ENCODE data around the gene RIGI. TPM values are rescaled to one million over a fixed set of nuclear protein-coding genes. Genes with fewer than 3 reads are reported as not detected.
A peak's percentile ranks its signal among the peaks of the same experiment; 100 is the strongest.

The RIGI gene
- 10 to 100 TPM in 3 of 4 donors, 1 to 10 TPM in 1; 2.6 to 22.5 (median 14.3) TPM for total RNA-seq

GRCh38 chr9:32526041-32526706, at the start of gene RIGI:
RIGI (minus strand) TSS chr9:32526196; CDS start chr9:32526166, 30 bp downstream.
- intact Hi-C loops (cut with DNase I; ENCODE audit: low total_unique reads): no loop called here
- Histone ChIP-seq H3K27ac (peak within 1 kb of the TSS; percentile 77 to 98), H3K4me3 (peak within 1 kb of the TSS; percentile 54 to 77), H3K36me3 (no peaks in the 10 kb centered on the region), H3K9me3 (no peaks in the 10 kb centered on the region), H3K27me3 (no peaks in the 10 kb centered on the region), H3K4me1 (peaks cover 0 to 3% of the 10 kb centered on the region in 2 donors)
- peak; percentile 93 to 95 for DNase-seq
- peak; percentile 23 to 39 (median 28) for TF ChIP-seq CTCF (IDR thresholded peaks at IDR 0.05)
- peak; percentile 57 to 66 for TF ChIP-seq POLR2A (IDR thresholded peaks at IDR 0.05)

- H3K4me3 ChIP-seq: no peak overlapping the region
- H3K36me3 ChIP-seq: no peaks in the 10 kb centered on the region
- intact Hi-C loops (cut with DNase I; ENCODE audit: low total_unique reads): no loop called here
- no peak for TF ChIP-seq POLR2A (IDR thresholded peaks at IDR 0.05)
- TF ChIP-seq CTCF (IDR thresholded peaks at IDR 0.05): no peak
- no peaks in the 10 kb centered on the region for H3K9me3 ChIP-seq
- H3K27me3 ChIP-seq: no peaks in the 10 kb centered on the region
- no peak overlapping the region for H3K27ac ChIP-seq
- peaks cover 0 to 7% of the 10 kb centered on the region in 2 donors for H3K4me1 ChIP-seq
- no peak for DNase-seq
Observed at GRCh38 chr9:32574858-32575257, 48.9 kb upstream of the RIGI start.

- no peaks in the 10 kb centered on the region for H3K9me3 ChIP-seq
- no peak for DNase-seq
- H3K4me3 ChIP-seq: peak overlapping the region in 1 of 2 donors; percentile 71
- intact Hi-C loops (cut with DNase I; ENCODE audit: low total_unique reads): no loop called here
- peaks cover 0 to 7% of the 10 kb centered on the region in 2 donors for H3K4me1 ChIP-seq
- TF ChIP-seq CTCF (IDR thresholded peaks at IDR 0.05) (no peak), POLR2A (IDR thresholded peaks at IDR 0.05) (no peak)
- H3K27me3 ChIP-seq: no peaks in the 10 kb centered on the region
- H3K36me3 ChIP-seq: no peaks in the 10 kb centered on the region
- H3K27ac ChIP-seq: peak overlapping the region; percentile 80 to 87
Observed at GRCh38 chr9:32573821-32574220, 47.8 kb upstream of the RIGI start.

GRCh38 chr9:32572900-32573523, 47.0 kb upstream of the RIGI start, which contains the start of gene NDUFB6:
NDUFB6 (minus strand) TSS chr9:32573159; CDS start chr9:32573060, 99 bp downstream.
- H3K36me3 ChIP-seq: no peaks in the 10 kb centered on the region
- DNase-seq: peak; percentile 91 to 92
- H3K4me1 ChIP-seq: peaks cover 0 to 7% of the 10 kb centered on the region in 2 donors
- peak within 1 kb of the TSS; percentile 71 to 76 for H3K4me3 ChIP-seq
- peak within 1 kb of the TSS; percentile 80 to 87 for H3K27ac ChIP-seq
- intact Hi-C loops (cut with DNase I; ENCODE audit: low total_unique reads): no loop called here
- TF ChIP-seq CTCF (IDR thresholded peaks at IDR 0.05) (peak in 1 of 4 experiments; percentile 34), POLR2A (IDR thresholded peaks at IDR 0.05) (peak; percentile 59 to 66)
- no peaks in the 10 kb centered on the region for H3K27me3 ChIP-seq
- no peaks in the 10 kb centered on the region for H3K9me3 ChIP-seq

All from uterus (tissue), 4 donors.